ENCODE data around the gene CCDC8. TPM values are rescaled to one million over a fixed set of nuclear protein-coding genes. Genes with fewer than 3 reads are reported as not detected.

CCDC8 gene
- total and polyA plus RNA-seq, 2 of the 4 experiments (the other 2 are of a cell fraction) = 9.3 to 10.2 TPM

DNA sequence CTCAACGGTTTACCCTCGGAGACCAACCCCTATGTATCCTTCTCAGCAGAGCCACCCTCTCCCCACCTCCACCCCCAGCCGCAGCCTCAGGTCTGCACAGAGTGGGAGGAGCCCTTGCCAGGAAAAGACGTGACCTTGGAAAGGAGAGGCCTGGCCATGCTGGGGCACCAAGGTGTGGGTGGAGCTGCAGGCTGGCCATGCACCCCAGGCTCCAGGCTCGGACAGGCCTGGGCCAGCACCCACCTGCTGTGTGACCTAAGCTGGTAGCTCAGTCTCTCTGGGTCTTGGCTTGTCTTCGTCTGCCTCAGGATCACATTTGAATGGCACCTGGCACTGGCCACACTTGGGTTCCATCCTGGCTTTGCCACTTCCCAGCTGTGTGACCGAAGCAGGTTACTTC, 29.5 kb downstream of the CCDC8 start:
- BruUV-seq (replicated peaks) = no TSS peak
- Histone ChIP-seq H2AK9ac (replicated peaks; ENCODE audit: low read depth, low read length, poor library complexity) (no peak overlapping the region), H2BK120ac (ENCODE audit: low read depth, low read length) (no peak overlapping the region), H3K27ac (ENCODE audit: insufficient read depth, low read length) (no peak overlapping the region), H3K4ac (ENCODE audit: low read depth, low read length) (no peak overlapping the region), H3K9me1 (ENCODE audit: insufficient read depth, low read length) (peaks cover 5% of the 10 kb centered on the region; the same call in 1 of the 2 replicates), H2BK15ac (ENCODE audit: low read depth, low read length) (no peak overlapping the region), H3K79me1 (ENCODE audit: low read depth in 1 of 2, low read length in 2 of 2) (peaks cover 11 to 44% of the 10 kb centered on the region in 2 experiments), H3K14ac (replicated peaks; ENCODE audit: low read depth, low read length) (no peak overlapping the region), H4K8ac (ENCODE audit: low read depth in 2 of 2, low read length in 2 of 2) (no peak overlapping the region), H3K4me1 (ENCODE audit: control insufficient read depth, insufficient read depth, low read length) (no peaks in the 10 kb centered on the region), H3K9ac (ENCODE audit: low read depth, low read length) (no peak overlapping the region), H4K20me1 (ENCODE audit: insufficient read depth, low read length) (no peaks in the 10 kb centered on the region; the same call in 1 of the 2 replicates), H3K36me3 (ENCODE audit: control insufficient read depth, insufficient read depth, low read length) (peaks cover 33% of the 10 kb centered on the region), H3K23ac (ENCODE audit: low read depth, low read length) (no peak overlapping the region), H3K9me3 (ENCODE audit: control insufficient read depth, insufficient read depth, low read length) (no peaks in the 10 kb centered on the region), H3K56ac (ENCODE audit: extremely low read depth, insufficient read depth, low read length) (no peak overlapping the region), H4K91ac (ENCODE audit: insufficient read depth, low read depth, low read length) (no peak overlapping the region), H3K4me3 (ENCODE audit: insufficient read depth, low read depth, low read length) (no peak overlapping the region), H4K5ac (ENCODE audit: low read depth, low read length) (no peak overlapping the region), H3K18ac (ENCODE audit: low read depth, low read length) (no peak overlapping the region), H2BK5ac (ENCODE audit: low read depth, low read length, poor library complexity, severe bottlenecking) (no peak overlapping the region), H3K4me2 (ENCODE audit: low read depth, low read length) (no peak overlapping the region), H2AFZ (replicated peaks; ENCODE audit: low read length, poor library complexity) (no peak overlapping the region), H2AK5ac (ENCODE audit: low read depth, low read length) (no peak overlapping the region), H2BK20ac (ENCODE audit: low read depth, low read length) (no peak overlapping the region), H3K27me3 (ENCODE audit: control insufficient read depth, insufficient read depth, low read length) (no peaks in the 10 kb centered on the region)
- dilution Hi-C loops (cut with HindIII; ENCODE audit: low sequenced_read_pairs, unreplicated experiment) (no loop called here), intact Hi-C loops (cut with micrococcal nuclease) (no loop called here), in situ Hi-C loops (cut with MboI; ENCODE audit: low sequenced_read_pairs) (loop anchor here (10.0 kb wide), 1 partner anchor 99 kb away; no protein-coding TSS in a partner anchor)
- ChIA-PET CTCF (no interaction called here), POLR2A (ENCODE audit: unreplicated experiment) (no interaction called here)
- TF ChIP-seq CHD1 (IDR thresholded peaks at IDR 0.05; ENCODE audit: low read depth, low read length) (no peak), MAFK (IDR thresholded peaks at IDR 0.05; ENCODE audit: low read depth, low read length) (no peak), MXI1 (IDR thresholded peaks at IDR 0.05; ENCODE audit: borderline replicate concordance, low read depth, low read length) (no peak), FOS (IDR thresholded peaks at IDR 0.05; ENCODE audit: low read depth, low read length) (no peak), RCOR1 (IDR thresholded peaks at IDR 0.05; ENCODE audit: insufficient replicate concordance, low read length) (no peak), BHLHE40 (IDR thresholded peaks at IDR 0.05; ENCODE audit: low read depth, low read length) (no peak), SMC3 (IDR thresholded peaks at IDR 0.05; ENCODE audit: low read depth, low read length) (no peak)
- TF ChIP-seq, protein P1, sequence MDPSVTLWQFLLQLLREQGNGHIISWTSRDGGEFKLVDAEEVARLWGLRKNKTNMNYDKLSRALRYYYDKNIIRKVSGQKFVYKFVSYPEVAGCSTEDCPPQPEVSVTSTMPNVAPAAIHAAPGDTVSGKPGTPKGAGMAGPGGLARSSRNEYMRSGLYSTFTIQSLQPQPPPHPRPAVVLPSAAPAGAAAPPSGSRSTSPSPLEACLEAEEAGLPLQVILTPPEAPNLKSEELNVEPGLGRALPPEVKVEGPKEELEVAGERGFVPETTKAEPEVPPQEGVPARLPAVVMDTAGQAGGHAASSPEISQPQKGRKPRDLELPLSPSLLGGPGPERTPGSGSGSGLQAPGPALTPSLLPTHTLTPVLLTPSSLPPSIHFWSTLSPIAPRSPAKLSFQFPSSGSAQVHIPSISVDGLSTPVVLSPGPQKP (IDR thresholded peaks at IDR 0.05; ENCODE audit: borderline replicate concordance, low read depth, low read length) = no peak
- TF ChIP-seq, protein P2, sequence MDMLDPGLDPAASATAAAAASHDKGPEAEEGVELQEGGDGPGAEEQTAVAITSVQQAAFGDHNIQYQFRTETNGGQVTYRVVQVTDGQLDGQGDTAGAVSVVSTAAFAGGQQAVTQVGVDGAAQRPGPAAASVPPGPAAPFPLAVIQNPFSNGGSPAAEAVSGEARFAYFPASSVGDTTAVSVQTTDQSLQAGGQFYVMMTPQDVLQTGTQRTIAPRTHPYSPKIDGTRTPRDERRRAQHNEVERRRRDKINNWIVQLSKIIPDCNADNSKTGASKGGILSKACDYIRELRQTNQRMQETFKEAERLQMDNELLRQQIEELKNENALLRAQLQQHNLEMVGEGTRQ (IDR thresholded peaks at IDR 0.05; ENCODE audit: low read depth, low read length) = no peak
- TF ChIP-seq, protein P3, sequence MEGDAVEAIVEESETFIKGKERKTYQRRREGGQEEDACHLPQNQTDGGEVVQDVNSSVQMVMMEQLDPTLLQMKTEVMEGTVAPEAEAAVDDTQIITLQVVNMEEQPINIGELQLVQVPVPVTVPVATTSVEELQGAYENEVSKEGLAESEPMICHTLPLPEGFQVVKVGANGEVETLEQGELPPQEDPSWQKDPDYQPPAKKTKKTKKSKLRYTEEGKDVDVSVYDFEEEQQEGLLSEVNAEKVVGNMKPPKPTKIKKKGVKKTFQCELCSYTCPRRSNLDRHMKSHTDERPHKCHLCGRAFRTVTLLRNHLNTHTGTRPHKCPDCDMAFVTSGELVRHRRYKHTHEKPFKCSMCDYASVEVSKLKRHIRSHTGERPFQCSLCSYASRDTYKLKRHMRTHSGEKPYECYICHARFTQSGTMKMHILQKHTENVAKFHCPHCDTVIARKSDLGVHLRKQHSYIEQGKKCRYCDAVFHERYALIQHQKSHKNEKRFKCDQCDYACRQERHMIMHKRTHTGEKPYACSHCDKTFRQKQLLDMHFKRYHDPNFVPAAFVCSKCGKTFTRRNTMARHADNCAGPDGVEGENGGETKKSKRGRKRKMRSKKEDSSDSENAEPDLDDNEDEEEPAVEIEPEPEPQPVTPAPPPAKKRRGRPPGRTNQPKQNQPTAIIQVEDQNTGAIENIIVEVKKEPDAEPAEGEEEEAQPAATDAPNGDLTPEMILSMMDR (conservative IDR thresholded peaks at IDR 0.05; ENCODE audit: low read depth, low read length) = no peak
- DNase-seq (no peak), ATAC-seq (ENCODE audit: low read depth) (no peak)
- 88% methylated on average over 2 of the region's 7 CpGs; no CpG with 5 or more reads in 1 of the 2 experiments for WGBS, 2 experiments (ENCODE audit: extremely low coverage in 2 of 2, insufficient read length in 1 of 2)

Measured in IMR-90 (cell line).